Gastrocnemius medialis (tissue), 4 donors: Measurements from ENCODE around the gene NRG3. TPM values are rescaled to one million over a fixed set of nuclear protein-coding genes. Genes with fewer than 3 reads are reported as not detected.

Experiments used
- ATAC-seq, 2 donors: fragments of 150-250 bp; one replicate each; pipeline ENCODE4 v1.9.1; 2016
- DNase-seq, 2 donors: peaks; one replicate each; pipeline ENCODE4 v3.0.0-alpha.2; 2019
- H3K27ac ChIP-seq, 4 donors: fragments of 200-600 bp; sonication (generic); 1 replicate in 1 of 4; 2 replicates in 3 of 4; pipeline ENCODE4 v1.5.1; 2016 to 2018; ENCODE audit warnings: mild to moderate bottlenecking in 2 of 4, moderate library complexity in 1 of 4
- H3K27me3 ChIP-seq, 3 donors: fragments of 200-600 bp; sonication (generic) in 2 of 3; 1 replicate in 1 of 3; 2 replicates in 2 of 3; pipeline versions ENCODE4 v1.5.1 to v1.6.0; 2016 to 2019; ENCODE audit warnings: mild to moderate bottlenecking in 1 of 3, moderate library complexity in 1 of 3
- H3K36me3 ChIP-seq, 2 donors: fragments of 200-600 bp; sonication (generic) in 1 of 2; one replicate each; pipeline ENCODE4 v1.5.1; 2017 to 2018
- H3K4me1 ChIP-seq, 2 donors: fragments of 200-600 bp; sonication (generic) in 1 of 2; one replicate each; pipeline ENCODE4 v1.5.1; 2016 to 2017; ENCODE audit warnings: mild to moderate bottlenecking in 2 of 2
- H3K4me3 ChIP-seq, 4 donors: fragments of 200-600 bp; sonication (generic) in 3 of 4; 1 replicate in 1 of 4; 2 replicates in 3 of 4; pipeline ENCODE4 v1.5.1; 2016 to 2019; ENCODE audit warnings: mild to moderate bottlenecking in 2 of 4
- H3K9me3 ChIP-seq, 3 donors: fragments of 200-600 bp; sonication (generic) in 2 of 3; 1 replicate in 1 of 3; 2 replicates in 2 of 3; pipeline ENCODE4 v1.5.1; 2016 to 2019
- POLR2A ChIP-seq, 2 donors: fragments of 450-650 bp; IDR thresholded peaks; one replicate each; pipeline ENCODE4 v1.6.1; 2017; ENCODE audit warnings: antibody characterized with exemption in 2 of 2, mild to moderate bottlenecking in 2 of 2, moderate library complexity in 2 of 2
- in situ Hi-C, 4 donors: fragments of 200-750 bp; cut with MboI; loops; one replicate each; pipeline versions ENCODE4 v1.15.0 to v1.8.0; 2017; ENCODE audit warnings: low sequenced_read_pairs in 4 of 4
- intact Hi-C: fragments of 100-400 bp; cut with DNase I; formaldehyde crosslinking; loops from one replicate; pipeline ENCODE4 v1.15.1; 2023; ENCODE audit warnings: low total_unique reads
- total RNA-seq, 4 donors: library from RNA; depleted of rRNA; stranded (reverse); fragments of >200 nt; gene quantifications; one replicate each; pipeline versions ENCODE4 v1.1.0 to v1.2.3, GENCODE V29; 2016
- TF ChIP-seq, protein P1 (sequence below), 5 experiments: fragments of 450-650 bp in 3 of 5; fragments of 200-600 bp in 2 of 5; sonication (generic) in 2 of 5; IDR thresholded peaks in 4 of 5; conservative IDR thresholded peaks in 1 of 5; 1 replicate in 4 of 5; 2 replicates in 1 of 5; pipeline ENCODE4 v1.5.1; 2016 to 2019; ENCODE audit warnings: antibody characterized with exemption in 5 of 5, mild to moderate bottlenecking in 3 of 5, moderate library complexity in 3 of 5

Gene NRG3
- total RNA-seq, 4 donors from 2014 or later = not detected

DNA sequence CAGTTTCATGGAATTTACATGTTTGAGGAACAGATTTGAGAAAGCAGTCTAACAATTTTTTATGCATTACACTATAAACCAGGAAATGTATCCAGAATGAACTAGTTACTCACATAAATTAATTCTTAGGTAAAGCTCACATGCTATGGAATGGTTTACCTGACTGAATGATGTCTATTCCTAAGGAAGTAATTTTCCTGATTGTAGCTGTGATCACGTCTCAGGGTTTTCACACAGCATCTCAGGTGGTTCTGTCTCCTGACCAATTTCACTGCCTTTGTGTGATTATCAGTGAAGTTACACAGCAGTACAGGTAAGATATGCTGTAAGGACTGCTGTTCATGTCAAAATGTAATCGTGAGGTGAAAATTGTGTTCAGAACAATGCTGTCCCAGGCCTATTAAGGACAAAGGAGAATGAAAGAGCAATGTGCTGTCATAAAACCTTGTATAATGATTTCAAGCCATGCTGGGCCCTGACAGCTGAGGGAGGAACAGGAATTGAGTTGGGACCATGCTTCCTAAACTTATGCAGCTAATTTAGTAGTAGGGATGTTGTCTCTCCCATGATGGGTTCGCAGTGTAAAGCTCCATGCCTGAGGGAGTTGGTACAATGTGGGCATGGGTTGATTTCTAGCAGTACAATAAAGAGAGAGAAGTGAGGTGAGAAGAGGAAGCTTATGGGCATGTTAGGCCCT, 631.8 kb downstream of the NRG3 start:
- Histone ChIP-seq H3K4me1 (no peaks in the 10 kb centered on the region), H3K36me3 (no peaks in the 10 kb centered on the region), H3K27ac (no peak overlapping the region), H3K27me3 (no peaks in the 10 kb centered on the region), H3K9me3 (no peaks in the 10 kb centered on the region), H3K4me3 (no peak overlapping the region)
- TF ChIP-seq, protein P1, sequence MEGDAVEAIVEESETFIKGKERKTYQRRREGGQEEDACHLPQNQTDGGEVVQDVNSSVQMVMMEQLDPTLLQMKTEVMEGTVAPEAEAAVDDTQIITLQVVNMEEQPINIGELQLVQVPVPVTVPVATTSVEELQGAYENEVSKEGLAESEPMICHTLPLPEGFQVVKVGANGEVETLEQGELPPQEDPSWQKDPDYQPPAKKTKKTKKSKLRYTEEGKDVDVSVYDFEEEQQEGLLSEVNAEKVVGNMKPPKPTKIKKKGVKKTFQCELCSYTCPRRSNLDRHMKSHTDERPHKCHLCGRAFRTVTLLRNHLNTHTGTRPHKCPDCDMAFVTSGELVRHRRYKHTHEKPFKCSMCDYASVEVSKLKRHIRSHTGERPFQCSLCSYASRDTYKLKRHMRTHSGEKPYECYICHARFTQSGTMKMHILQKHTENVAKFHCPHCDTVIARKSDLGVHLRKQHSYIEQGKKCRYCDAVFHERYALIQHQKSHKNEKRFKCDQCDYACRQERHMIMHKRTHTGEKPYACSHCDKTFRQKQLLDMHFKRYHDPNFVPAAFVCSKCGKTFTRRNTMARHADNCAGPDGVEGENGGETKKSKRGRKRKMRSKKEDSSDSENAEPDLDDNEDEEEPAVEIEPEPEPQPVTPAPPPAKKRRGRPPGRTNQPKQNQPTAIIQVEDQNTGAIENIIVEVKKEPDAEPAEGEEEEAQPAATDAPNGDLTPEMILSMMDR (IDR thresholded peaks at IDR 0.05 in 4 of 5, conservative IDR thresholded peaks at IDR 0.05 in 1 of 5) = no peak
- no peak for TF ChIP-seq POLR2A (IDR thresholded peaks at IDR 0.05)
- in situ Hi-C loops (no loop called here), intact Hi-C loops (no loop called here)
- DNase-seq = no peak
- ATAC-seq = no peak

DNA sequence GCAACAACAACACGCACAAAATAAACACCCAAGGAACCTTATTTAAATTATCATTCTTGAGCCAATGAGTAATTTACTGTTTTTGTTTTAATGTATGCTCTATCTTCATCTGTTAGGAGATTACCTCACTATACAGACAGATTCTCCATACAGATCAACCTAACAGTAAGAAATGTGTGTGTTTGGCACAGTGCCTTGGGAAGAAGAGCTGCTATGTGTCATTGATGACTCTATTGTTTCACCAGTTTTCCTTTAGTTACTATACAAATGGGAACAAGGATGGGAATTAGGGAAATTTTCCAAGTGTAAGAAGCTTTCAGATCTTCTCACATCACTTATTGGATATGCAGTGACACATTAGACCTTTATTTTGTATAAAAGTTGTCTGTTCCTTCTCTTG, 640.3 kb downstream of the NRG3 start:
- Histone ChIP-seq H3K4me3 (no peak overlapping the region), H3K4me1 (no peaks in the 10 kb centered on the region), H3K27ac (no peak overlapping the region), H3K9me3 (no peaks in the 10 kb centered on the region), H3K27me3 (no peaks in the 10 kb centered on the region), H3K36me3 (no peaks in the 10 kb centered on the region)
- DNase-seq (no peak), ATAC-seq (no peak)
- no peak for TF ChIP-seq POLR2A (IDR thresholded peaks at IDR 0.05)
- TF ChIP-seq, protein P1 (IDR thresholded peaks at IDR 0.05 in 4 of 5, conservative IDR thresholded peaks at IDR 0.05 in 1 of 5) = no peak
- intact Hi-C loops (no loop called here), in situ Hi-C loops (no loop called here)

DNA sequence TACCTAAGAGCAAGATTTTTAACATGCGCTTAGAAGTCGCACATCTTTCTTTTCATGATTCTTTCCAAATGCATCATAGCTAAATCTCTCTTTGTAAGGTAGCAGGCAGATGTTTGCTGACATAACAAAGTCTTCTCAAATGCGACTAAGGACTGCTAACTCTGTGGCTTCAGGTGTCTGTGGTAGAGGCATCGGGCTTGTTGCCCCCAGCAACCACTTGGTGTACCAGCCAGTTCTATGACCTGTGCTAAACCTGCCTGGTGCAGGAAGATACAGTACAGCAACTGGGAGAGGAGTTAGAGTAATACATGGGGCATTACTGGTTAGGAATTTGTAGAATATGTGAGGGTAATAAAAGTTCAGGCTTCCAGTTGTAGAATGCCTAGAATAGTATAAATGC, 654.1 kb downstream of the NRG3 start:
- ATAC-seq (no peak), DNase-seq (no peak)
- no peak overlapping the region for H3K4me3 ChIP-seq
- no peaks in the 10 kb centered on the region for H3K36me3 ChIP-seq
- intact Hi-C loops = no loop called here
- no peaks in the 10 kb centered on the region for H3K4me1 ChIP-seq
- TF ChIP-seq POLR2A (IDR thresholded peaks at IDR 0.05) = no peak
- H3K9me3 ChIP-seq = no peaks in the 10 kb centered on the region
- H3K27me3 ChIP-seq = no peaks in the 10 kb centered on the region
- in situ Hi-C loops = no loop called here
- H3K27ac ChIP-seq = no peak overlapping the region

DNA sequence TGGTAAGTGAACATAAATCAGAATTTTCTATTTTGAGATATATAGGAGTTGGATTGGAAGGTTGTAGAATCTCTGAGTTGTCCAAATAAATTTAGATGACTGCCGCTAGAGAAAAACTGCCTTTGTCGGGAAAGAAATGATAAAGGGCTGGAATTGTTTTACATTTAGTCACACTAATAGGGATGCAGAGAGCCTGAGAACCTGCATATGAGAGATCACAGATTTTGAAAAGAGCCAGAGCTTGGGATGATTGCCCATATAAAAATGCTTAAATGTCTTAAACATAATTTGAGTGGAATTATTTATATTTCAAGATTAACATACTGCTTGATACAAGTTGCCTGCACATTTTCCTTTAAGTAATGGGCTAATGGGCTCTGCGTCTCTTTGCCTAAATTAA, 660.5 kb downstream of the NRG3 start:
- no peaks in the 10 kb centered on the region for H3K36me3 ChIP-seq
- in situ Hi-C loops = no loop called here
- no peak for DNase-seq

DNA sequence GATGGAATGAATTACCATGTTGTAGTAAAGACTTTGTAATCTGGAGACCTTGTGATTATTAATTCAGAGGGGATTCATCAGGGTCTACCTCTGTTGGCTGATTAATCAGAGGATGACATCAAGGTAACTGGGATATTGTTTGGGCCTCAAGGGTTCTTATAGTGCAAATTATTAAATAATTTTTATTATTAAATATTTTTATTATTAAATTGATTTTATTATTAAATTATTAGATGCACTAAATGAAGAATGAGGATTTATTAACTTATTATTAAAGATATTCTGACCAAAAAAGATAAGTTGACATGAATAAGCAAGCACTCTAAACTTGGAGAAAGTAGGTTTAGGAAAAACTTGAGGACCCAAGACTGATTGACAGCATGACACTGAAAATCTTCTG, 661.7 kb downstream of the NRG3 start:
- H3K4me3 ChIP-seq = no peak overlapping the region
- H3K9me3 ChIP-seq = no peaks in the 10 kb centered on the region
- H3K27ac ChIP-seq = no peak overlapping the region
- in situ Hi-C loops = no loop called here
- DNase-seq (no peak), ATAC-seq (no peak)
- intact Hi-C loops = no loop called here
- no peaks in the 10 kb centered on the region for H3K27me3 ChIP-seq
- TF ChIP-seq POLR2A (IDR thresholded peaks at IDR 0.05) = no peak
- TF ChIP-seq, protein P1 (IDR thresholded peaks at IDR 0.05 in 4 of 5, conservative IDR thresholded peaks at IDR 0.05 in 1 of 5) = no peak
- H3K4me1 ChIP-seq = no peaks in the 10 kb centered on the region
- no peaks in the 10 kb centered on the region for H3K36me3 ChIP-seq

More for the DNA sequence above, 660.5 kb downstream of the NRG3 start:
- Histone ChIP-seq H3K4me1 (no peaks in the 10 kb centered on the region), H3K9me3 (no peaks in the 10 kb centered on the region), H3K27ac (no peak overlapping the region), H3K4me3 (no peak overlapping the region), H3K27me3 (no peaks in the 10 kb centered on the region)
- intact Hi-C loops = no loop called here
- TF ChIP-seq, protein P1 (IDR thresholded peaks at IDR 0.05 in 4 of 5, conservative IDR thresholded peaks at IDR 0.05 in 1 of 5) = no peak
- no peak for TF ChIP-seq POLR2A (IDR thresholded peaks at IDR 0.05)
- no peak for ATAC-seq
